Neutrophil (primary cell): ENCODE data around the gene RAF1.
A peak's percentile ranks its signal among the peaks of the same experiment; 100 is the strongest.

Experiments used
- H3K27ac ChIP-seq: fragments of 200-600 bp; sonication (generic); 2 replicates; pipeline ENCODE4 v1.5.1; 2016; ENCODE audit warnings: mild to moderate bottlenecking, moderate library complexity
- H3K27me3 ChIP-seq: fragments of 200-600 bp; sonication (generic); 2 replicates; pipeline ENCODE4 v1.6.0; 2016; ENCODE audit warnings: mild to moderate bottlenecking
- H3K36me3 ChIP-seq: fragments of 200-600 bp; sonication (generic); 2 replicates; pipeline ENCODE4 v1.5.1; 2017
- H3K4me1 ChIP-seq, 2 experiments: fragments of 200-600 bp in 1 of 2; sonication (generic) in 1 of 2; 1 replicate in 1 of 2; 2 replicates in 1 of 2; pipeline versions ENCODE4 v1.5.1 to v1.6.1; 2013 to 2016; ENCODE audit warnings: low read depth in 1 of 2, low read length in 1 of 2, mild to moderate bottlenecking in 1 of 2, moderate library complexity in 1 of 2; ENCODE audit not compliant: control insufficient read depth in 1 of 2, insufficient read depth in 1 of 2
- H3K4me3 ChIP-seq, 2 experiments: fragments of 200-600 bp in 1 of 2; sonication (generic) in 1 of 2; 1 replicate in 1 of 2; 2 replicates in 1 of 2; pipeline ENCODE4 v1.5.1; 2013 to 2016; ENCODE audit warnings: low read depth in 1 of 2, low read length in 1 of 2, mild to moderate bottlenecking in 1 of 2, moderate library complexity in 1 of 2
- H3K9me3 ChIP-seq: fragments of 200-600 bp; sonication (generic); 2 replicates; pipeline ENCODE4 v1.5.1; 2016
- TF ChIP-seq, protein P1 (sequence below): fragments of 200-600 bp; sonication (generic); IDR thresholded peaks from 2 replicates; pipeline ENCODE4 v1.5.1; 2016; ENCODE audit warnings: antibody characterized with exemption

Gene RAF1

DNA sequence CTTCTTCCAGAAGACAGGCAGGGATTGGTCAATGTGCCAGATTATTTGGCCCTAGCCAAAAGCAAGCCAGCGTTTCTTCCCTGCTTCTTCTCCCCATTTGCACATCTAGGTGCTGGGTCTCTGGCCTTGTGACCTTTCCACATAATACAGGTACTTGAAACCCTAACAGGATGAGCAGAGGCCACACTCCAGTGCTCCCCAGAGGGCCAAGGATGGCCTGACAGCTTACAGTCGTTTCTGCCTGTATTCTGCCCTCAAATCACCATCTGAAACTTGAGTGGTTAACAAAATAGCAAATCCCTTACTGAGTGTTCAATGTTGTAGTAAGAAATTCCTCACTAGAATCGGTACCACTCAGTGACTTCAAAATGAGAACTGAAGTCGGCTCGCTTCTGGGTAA lies 77.9 kb downstream of the RAF1 start:
- H3K4me1 ChIP-seq, result peaks cover 16 to 18% of the 10 kb centered on the region in 2 experiments
- peaks cover 96% of the 10 kb centered on the region for H3K36me3 ChIP-seq
- no peaks in the 10 kb centered on the region for H3K27me3 ChIP-seq
- TF ChIP-seq, protein P1, sequence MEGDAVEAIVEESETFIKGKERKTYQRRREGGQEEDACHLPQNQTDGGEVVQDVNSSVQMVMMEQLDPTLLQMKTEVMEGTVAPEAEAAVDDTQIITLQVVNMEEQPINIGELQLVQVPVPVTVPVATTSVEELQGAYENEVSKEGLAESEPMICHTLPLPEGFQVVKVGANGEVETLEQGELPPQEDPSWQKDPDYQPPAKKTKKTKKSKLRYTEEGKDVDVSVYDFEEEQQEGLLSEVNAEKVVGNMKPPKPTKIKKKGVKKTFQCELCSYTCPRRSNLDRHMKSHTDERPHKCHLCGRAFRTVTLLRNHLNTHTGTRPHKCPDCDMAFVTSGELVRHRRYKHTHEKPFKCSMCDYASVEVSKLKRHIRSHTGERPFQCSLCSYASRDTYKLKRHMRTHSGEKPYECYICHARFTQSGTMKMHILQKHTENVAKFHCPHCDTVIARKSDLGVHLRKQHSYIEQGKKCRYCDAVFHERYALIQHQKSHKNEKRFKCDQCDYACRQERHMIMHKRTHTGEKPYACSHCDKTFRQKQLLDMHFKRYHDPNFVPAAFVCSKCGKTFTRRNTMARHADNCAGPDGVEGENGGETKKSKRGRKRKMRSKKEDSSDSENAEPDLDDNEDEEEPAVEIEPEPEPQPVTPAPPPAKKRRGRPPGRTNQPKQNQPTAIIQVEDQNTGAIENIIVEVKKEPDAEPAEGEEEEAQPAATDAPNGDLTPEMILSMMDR, result no peak
- H3K4me3 ChIP-seq, result no peak overlapping the region
- peak overlapping the region; percentile 9 for H3K27ac ChIP-seq
- H3K9me3 ChIP-seq, result no peaks in the 10 kb centered on the region

GRCh38 chr3:12585181-12585580 lies 78.7 kb downstream of the RAF1 start:
- Histone ChIP-seq H3K27me3 (no peaks in the 10 kb centered on the region), H3K9me3 (no peaks in the 10 kb centered on the region), H3K4me3 (no peak overlapping the region), H3K4me1 (peaks cover 8 to 10% of the 10 kb centered on the region in 2 experiments), H3K36me3 (peaks cover 95% of the 10 kb centered on the region), H3K27ac (peak overlapping the region; percentile 42)
- TF ChIP-seq, protein P1, result no peak

GRCh38 chr3:12584083-12584482 lies 79.8 kb downstream of the RAF1 start:
- Histone ChIP-seq H3K9me3 (no peaks in the 10 kb centered on the region), H3K36me3 (peaks cover 97% of the 10 kb centered on the region), H3K4me3 (no peak overlapping the region), H3K27ac (peak overlapping the region; percentile 42), H3K27me3 (no peaks in the 10 kb centered on the region), H3K4me1 (no peaks in the 10 kb centered on the region)
- TF ChIP-seq, protein P1, result no peak

GRCh38 chr3:12583280-12583679 lies 80.6 kb downstream of the RAF1 start:
- no peak overlapping the region for H3K4me3 ChIP-seq
- H3K36me3 ChIP-seq, result peaks cover 95% of the 10 kb centered on the region
- no peaks in the 10 kb centered on the region for H3K9me3 ChIP-seq
- H3K27me3 ChIP-seq, result no peaks in the 10 kb centered on the region
- H3K27ac ChIP-seq, result peak overlapping the region; percentile 35
- no peaks in the 10 kb centered on the region for H3K4me1 ChIP-seq
- TF ChIP-seq, protein P1, result no peak

GRCh38 chr3:12582730-12583129 lies 81.2 kb downstream of the RAF1 start:
- TF ChIP-seq, protein P1, result no peak
- no peaks in the 10 kb centered on the region for H3K9me3 ChIP-seq
- no peaks in the 10 kb centered on the region for H3K4me1 ChIP-seq
- peak overlapping the region; percentile 35 for H3K27ac ChIP-seq
- H3K27me3 ChIP-seq, result no peaks in the 10 kb centered on the region
- no peak overlapping the region for H3K4me3 ChIP-seq
- peaks cover 93% of the 10 kb centered on the region for H3K36me3 ChIP-seq

- Histone ChIP-seq H3K36me3 (peaks cover 91% of the 10 kb centered on the region), H3K4me3 (no peak overlapping the region), H3K27me3 (no peaks in the 10 kb centered on the region), H3K9me3 (no peaks in the 10 kb centered on the region), H3K4me1 (no peaks in the 10 kb centered on the region), H3K27ac (peak overlapping the region; percentile 47)
- TF ChIP-seq, protein P1, result no peak
These were observed 84.0 kb downstream of the RAF1 start for GRCh38 chr3:12579905-12580304.
